ENCODE data around the gene ZNF236.
"Not testable (repeated sequence)": the region's sequence is repeated elsewhere in the genome, so short reads cannot be mapped to it uniquely, and the experiment has no call there.

ZNF236 gene

GRCh38 chr18:76988827-76989646 is 166.7 kb downstream of the ZNF236 start:
- DNase-seq (ENCODE audit: low read depth), result no peak
- no peak overlapping the region for H3K4me3 ChIP-seq (ENCODE audit: low read depth, low read length)
- TF ChIP-seq, protein P1, sequence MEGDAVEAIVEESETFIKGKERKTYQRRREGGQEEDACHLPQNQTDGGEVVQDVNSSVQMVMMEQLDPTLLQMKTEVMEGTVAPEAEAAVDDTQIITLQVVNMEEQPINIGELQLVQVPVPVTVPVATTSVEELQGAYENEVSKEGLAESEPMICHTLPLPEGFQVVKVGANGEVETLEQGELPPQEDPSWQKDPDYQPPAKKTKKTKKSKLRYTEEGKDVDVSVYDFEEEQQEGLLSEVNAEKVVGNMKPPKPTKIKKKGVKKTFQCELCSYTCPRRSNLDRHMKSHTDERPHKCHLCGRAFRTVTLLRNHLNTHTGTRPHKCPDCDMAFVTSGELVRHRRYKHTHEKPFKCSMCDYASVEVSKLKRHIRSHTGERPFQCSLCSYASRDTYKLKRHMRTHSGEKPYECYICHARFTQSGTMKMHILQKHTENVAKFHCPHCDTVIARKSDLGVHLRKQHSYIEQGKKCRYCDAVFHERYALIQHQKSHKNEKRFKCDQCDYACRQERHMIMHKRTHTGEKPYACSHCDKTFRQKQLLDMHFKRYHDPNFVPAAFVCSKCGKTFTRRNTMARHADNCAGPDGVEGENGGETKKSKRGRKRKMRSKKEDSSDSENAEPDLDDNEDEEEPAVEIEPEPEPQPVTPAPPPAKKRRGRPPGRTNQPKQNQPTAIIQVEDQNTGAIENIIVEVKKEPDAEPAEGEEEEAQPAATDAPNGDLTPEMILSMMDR (IDR thresholded peaks at IDR 0.05; ENCODE audit: control insufficient read depth, extremely low read depth, insufficient read depth), result no peak

DNA sequence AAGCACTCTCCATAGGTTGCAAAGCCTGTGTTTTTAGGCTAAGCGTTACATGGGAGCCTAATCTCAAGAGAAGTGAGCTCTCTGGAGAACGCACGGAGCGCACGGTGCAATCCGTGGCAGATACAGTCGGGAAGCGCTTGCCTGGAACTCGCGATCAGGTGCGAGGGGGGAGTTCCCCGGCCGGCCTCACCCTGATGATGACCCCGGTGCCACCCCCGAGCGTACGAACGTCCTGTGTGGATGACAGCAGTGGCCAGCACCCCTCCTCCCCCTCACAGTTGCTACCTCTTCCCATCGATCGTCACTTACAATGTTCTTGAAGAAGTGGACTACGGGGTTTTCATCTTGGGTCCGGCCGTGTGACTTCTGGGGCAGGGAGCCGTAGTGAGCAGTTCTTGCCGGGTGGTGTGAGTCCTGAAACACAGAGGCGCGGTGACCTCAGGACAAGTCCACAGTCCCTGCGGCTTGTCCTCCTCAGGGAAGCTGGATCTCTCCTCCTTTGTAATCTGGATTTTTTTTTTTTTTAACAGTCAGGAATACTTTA is 167.4 kb downstream of the ZNF236 start:
- DNase-seq (ENCODE audit: low read depth), result no peak
- no peak overlapping the region for H3K4me3 ChIP-seq (ENCODE audit: low read depth, low read length)
- TF ChIP-seq, protein P1 (IDR thresholded peaks at IDR 0.05; ENCODE audit: control insufficient read depth, extremely low read depth, insufficient read depth), result no peak

DNA sequence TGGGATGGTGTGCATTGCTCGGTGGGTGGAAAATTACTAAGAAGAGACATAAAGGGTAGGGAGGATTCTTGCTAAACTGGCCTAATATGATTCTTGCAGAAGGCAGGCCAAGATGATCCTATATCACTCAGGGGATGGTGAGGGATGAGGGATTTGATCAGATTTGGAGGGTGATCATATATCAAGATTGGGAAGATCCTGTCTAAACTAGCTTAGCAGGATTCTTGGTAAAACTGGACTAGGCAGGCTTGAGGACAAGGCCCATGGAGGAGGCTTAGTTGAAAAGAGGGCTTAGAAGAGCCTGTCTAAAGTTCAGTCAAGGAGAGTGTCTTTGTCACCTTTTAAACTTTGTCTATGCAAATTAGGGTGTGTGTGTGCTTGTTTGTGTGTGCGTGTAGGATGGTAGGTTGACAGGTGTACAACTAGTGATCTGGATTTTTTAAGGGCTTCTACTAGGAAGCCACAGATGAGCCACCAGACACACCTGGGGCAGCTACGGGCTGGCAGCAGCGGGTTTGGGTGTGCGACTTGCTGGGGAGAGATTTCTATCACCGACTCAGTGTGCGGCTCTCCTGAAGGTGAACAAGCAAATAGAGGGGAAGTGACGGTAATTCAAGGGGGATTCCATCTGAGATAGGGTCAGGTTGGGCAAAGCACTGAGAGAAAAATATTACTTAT is 168.1 kb downstream of the ZNF236 start:
- H3K4me3 ChIP-seq (ENCODE audit: low read depth, low read length); DNase-seq (ENCODE audit: low read depth): not testable (repeated sequence)

GRCh38 chr18:76991021-76991688 is 168.8 kb downstream of the ZNF236 start:
- TF ChIP-seq, protein P1 (IDR thresholded peaks at IDR 0.05; ENCODE audit: control insufficient read depth, extremely low read depth, insufficient read depth), result no peak
- H3K4me3 ChIP-seq (ENCODE audit: low read depth, low read length), result no peak overlapping the region
- DNase-seq (ENCODE audit: low read depth), result no peak

GRCh38 chr18:76992226-76993084 is 170.1 kb downstream of the ZNF236 start:
- no peak for DNase-seq (ENCODE audit: low read depth)
- TF ChIP-seq, protein P1 (IDR thresholded peaks at IDR 0.05; ENCODE audit: control insufficient read depth, extremely low read depth, insufficient read depth), result no peak
- H3K4me3 ChIP-seq (ENCODE audit: low read depth, low read length), result no peak overlapping the region

DNA sequence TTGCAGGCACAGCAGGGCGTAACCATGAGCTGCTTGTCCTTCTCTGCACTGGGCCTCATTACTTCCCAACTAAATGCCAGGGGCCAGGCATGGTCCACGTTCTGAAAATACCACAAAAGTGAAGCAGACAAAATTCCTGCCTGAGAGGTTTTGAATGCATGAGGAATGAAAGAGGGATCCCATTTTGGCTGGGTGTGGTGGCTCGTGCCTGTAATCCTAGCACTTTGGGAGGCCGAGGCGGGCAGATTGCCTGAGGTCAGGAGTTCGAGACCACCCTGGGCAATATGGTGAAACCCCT is 170.7 kb downstream of the ZNF236 start:
- TF ChIP-seq, protein P1 (IDR thresholded peaks at IDR 0.05; ENCODE audit: control insufficient read depth, extremely low read depth, insufficient read depth), result no peak
- H3K4me3 ChIP-seq (ENCODE audit: low read depth, low read length), result no peak overlapping the region
- no peak for DNase-seq (ENCODE audit: low read depth)

All from LNCaP clone FGC (cell line).